GM19324 (cell line): Measurements from ENCODE around the gene GUCY1A1.

Experiments
- ATAC-seq: cut with Tn5 transposase; IDR thresholded peaks from one replicate; pipeline ENCODE4 v1.9.1; 2021; ENCODE audit warnings: mild to moderate bottlenecking, moderate library complexity; ENCODE audit not compliant: unreplicated experiment, low FRiP score

Gene GUCY1A1

GRCh38 chr4:155768370-155768769, 101.7 kb downstream of the GUCY1A1 start:
- no peak for ATAC-seq

DNA sequence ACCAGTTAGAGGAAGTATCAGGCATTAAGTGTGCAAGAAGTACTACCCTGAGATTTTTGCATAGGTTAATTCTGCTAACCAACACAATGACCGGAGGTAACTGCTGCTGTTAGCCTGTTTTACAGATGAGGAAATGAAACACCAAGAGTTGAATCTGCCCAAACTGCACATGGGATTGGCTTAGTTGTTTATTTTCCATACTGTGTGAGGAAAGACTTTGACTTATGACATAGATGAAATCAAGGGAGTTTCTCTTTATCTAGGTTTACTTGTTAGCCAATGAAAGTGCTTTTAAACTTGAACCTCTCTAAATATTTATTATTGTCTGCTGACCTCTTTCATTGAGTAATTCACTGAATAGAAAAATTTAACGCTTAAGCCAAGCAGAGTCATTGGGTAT, 102.4 kb downstream of the GUCY1A1 start:
- ATAC-seq, result peak; percentile 86

GRCh38 chr4:155772459-155773195, 106.0 kb downstream of the GUCY1A1 start:
- ATAC-seq, result no peak

DNA sequence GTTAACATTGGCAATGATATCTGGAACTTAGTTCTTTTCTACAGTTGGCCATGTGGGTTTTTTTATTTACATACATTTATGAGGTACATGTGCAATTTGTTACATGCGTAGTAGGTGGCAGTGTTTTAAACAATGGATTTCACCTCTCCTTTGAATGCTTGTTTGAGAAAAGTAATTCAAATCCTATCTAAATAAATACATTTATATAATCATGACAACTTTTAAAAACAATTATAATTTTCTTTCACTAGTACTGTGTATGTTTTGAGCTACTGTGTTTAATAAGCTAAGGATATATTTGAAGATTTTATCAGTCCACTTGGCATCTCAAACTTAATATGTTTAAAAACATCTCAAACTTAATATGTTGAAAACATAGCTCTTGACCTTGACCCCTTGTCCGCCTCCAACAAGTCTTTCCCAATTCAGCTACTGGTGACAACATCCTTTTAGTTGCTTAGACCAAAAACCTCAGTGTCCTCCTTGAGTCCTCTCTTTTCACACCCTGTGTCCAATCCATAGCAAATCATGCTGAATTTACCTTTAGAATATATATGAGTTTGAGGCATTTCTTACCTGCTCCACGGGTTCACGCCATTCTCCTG, 106.7 kb downstream of the GUCY1A1 start:
- ATAC-seq, result no peak

GRCh38 chr4:155774033-155774432, 107.4 kb downstream of the GUCY1A1 start:
- ATAC-seq, result no peak

- ATAC-seq, result no peak
These were observed 111.5 kb downstream of the GUCY1A1 start for GRCh38 chr4:155777971-155778735.

DNA sequence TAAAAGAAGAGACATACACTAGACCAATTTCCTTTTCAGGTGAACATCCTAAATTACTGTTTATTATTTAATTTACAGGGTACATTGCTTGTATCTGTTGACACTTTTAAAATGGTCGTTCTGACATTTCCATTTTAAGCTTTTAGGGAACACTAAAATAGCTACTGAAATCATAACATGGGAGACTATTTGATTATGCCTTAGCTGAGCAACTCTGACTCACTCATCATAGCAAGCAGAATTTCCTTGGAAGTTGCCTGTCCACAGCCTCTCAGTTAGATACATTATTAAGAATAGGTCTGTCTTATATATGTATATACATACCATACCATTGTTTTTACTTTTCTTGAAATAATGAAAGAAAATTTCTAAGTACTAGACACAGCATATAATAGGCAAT, 114.1 kb downstream of the GUCY1A1 start:
- ATAC-seq, result no peak

DNA sequence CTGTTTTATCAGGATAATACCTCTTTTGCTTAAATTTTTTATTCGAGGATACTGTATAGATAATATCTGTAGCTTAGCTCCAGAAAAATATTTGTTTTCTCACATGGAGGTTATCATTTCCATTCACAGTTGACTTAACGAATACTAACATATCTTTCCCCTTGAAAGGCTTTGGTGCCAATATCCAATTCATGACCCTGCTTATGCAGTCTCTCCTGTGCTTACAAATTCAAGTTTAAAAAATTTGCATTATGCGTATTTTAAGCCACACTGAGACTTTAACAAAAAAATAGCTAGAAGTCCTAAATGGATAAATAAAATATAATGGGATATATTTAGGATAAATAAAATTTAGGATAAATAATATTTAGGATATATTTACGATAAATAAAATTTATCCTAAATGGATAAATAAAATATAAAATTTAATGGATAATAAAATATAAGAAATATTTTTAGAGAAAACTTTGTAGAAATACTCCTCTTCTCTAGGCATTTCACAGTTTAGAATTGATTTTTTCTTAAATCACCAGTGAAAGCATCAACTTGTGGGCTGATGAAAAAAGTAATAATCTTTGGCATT, 114.7 kb downstream of the GUCY1A1 start:
- ATAC-seq, result no peak
